Measurements from ENCODE around the gene RBPMS2. TPM values are rescaled to one million over a fixed set of nuclear protein-coding genes. Genes with fewer than 3 reads are reported as not detected.
A peak's percentile ranks its signal among the peaks of the same experiment; 100 is the strongest.
"Not testable (repeated sequence)": the region's sequence is repeated elsewhere in the genome, so short reads cannot be mapped to it uniquely, and the experiment has no call there.

RBPMS2 gene
- 10 to 100 TPM in 1 of 2 donors, 1 to 10 TPM in 1; 2.3 to 14.0 TPM for total RNA-seq

DNA sequence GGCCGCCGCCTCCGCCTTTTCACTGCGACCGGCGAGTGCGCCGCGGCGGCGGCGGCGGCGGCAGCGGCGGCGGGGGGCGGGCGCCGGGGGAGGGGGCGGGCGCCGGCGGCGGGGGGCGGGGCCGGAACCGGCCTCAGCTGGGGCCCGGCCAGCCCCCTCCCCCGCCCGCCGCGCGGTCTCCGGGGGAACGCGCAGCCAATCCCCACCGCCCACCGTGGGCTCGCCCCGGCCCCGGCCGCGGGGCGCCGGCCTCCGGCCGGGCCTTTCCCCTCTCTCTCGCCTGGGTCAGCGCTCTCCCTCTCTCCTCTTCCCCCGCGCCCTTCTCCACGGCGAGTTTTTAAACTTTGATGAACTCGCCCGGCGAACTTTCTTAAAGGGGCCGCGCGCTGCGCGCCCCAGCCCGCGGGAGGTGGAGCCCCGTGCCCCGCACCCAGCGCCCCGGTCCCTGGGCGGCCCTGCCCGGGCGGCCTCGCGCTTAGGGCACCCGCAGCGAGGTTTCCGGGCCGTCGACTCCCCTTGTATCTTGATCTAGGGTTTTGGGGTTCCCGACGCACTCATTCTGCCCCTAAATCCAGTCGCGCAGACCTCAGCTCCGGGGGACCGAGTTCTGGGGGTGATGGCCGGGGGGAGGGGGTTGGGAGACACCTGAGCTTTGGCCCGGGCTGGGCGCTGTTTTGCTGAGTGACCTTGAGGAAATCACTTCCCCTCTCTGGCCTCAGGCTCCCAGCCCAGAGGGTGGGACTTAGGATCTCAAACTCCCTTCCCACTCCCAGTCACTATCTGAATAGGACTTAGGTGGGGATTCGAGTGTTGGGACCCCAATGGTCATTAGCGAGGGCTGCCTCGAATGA, at the start of gene RBPMS2:
Gene RBPMS2 (minus strand): TSS at position 39 of the 851 bp plus-strand sequence. CDS start 270 bp downstream, outside the sequence.
- no peak for DNase-seq (ENCODE audit: low spot score)

DNA sequence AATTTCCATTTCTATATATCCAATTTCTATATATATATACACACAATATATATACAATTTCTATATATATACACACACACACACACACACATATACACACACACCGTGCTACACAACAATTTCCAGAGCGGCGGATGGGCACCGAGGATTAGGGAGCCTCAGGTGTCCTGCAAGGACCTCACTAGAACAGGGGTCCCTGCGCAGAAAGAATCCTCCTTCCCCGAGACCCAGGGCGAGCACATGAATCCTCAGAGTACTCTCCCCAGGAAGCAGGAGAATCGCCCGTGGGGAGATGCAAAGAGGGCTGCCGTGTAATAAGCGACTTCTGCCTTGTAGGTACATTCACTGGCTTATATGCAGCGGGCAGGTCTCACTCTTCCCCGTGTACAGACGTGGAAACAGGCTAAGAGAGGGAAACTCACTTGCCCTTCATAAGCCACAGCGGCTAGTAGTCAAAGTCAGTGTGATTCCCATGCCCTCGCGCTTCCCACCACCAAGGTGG, 49.6 kb upstream of the RBPMS2 start:
- H3K36me3 ChIP-seq, result no peaks in the 10 kb centered on the region
- intact Hi-C loops (cut with DNase I), result no loop called here
- H3K27ac ChIP-seq, result no peak overlapping the region
- no peaks in the 10 kb centered on the region for H3K27me3 ChIP-seq (replicated peaks; ENCODE audit: insufficient read depth)
- no peak for DNase-seq (ENCODE audit: low spot score)
- no peaks in the 10 kb centered on the region for H3K9me3 ChIP-seq
- peak overlapping the region; percentile 4 to 34 for H3K4me3 ChIP-seq
- TF ChIP-seq POLR2AphosphoS5 (IDR thresholded peaks at IDR 0.05), result no peak
- TF ChIP-seq, protein P1, sequence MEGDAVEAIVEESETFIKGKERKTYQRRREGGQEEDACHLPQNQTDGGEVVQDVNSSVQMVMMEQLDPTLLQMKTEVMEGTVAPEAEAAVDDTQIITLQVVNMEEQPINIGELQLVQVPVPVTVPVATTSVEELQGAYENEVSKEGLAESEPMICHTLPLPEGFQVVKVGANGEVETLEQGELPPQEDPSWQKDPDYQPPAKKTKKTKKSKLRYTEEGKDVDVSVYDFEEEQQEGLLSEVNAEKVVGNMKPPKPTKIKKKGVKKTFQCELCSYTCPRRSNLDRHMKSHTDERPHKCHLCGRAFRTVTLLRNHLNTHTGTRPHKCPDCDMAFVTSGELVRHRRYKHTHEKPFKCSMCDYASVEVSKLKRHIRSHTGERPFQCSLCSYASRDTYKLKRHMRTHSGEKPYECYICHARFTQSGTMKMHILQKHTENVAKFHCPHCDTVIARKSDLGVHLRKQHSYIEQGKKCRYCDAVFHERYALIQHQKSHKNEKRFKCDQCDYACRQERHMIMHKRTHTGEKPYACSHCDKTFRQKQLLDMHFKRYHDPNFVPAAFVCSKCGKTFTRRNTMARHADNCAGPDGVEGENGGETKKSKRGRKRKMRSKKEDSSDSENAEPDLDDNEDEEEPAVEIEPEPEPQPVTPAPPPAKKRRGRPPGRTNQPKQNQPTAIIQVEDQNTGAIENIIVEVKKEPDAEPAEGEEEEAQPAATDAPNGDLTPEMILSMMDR (IDR thresholded peaks at IDR 0.05), result no peak
- no peak for TF ChIP-seq POLR2A (IDR thresholded peaks at IDR 0.05)
- 3% methylated on average over 17 of the region's 17 CpGs for WGBS
- H3K4me1 ChIP-seq (replicated peaks), result peaks cover 4% of the 10 kb centered on the region

More for the DNA sequence above, at the start of gene RBPMS2:
- Histone ChIP-seq H3K36me3 (no peaks in the 10 kb centered on the region), H3K4me1 (replicated peaks) (no peaks in the 10 kb centered on the region), H3K27ac (peak within 1 kb of the TSS; percentile 70 to 79), H3K4me3 (peak within 1 kb of the TSS; percentile 64 to 79), H3K9me3 (no peaks in the 10 kb centered on the region), H3K27me3 (replicated peaks; ENCODE audit: insufficient read depth) (no peaks in the 10 kb centered on the region)
- intact Hi-C loops (cut with DNase I), result loop anchor here (2.0 kb wide), 1 partner anchor 31 kb away; no protein-coding TSS in a partner anchor
- TF ChIP-seq POLR2AphosphoS5 (IDR thresholded peaks at IDR 0.05) (no peak), POLR2A (IDR thresholded peaks at IDR 0.05) (no peak)
- TF ChIP-seq, protein P1 (IDR thresholded peaks at IDR 0.05), result no peak
- under 1% methylated on average over 72 of the region's 90 CpGs for WGBS

DNA sequence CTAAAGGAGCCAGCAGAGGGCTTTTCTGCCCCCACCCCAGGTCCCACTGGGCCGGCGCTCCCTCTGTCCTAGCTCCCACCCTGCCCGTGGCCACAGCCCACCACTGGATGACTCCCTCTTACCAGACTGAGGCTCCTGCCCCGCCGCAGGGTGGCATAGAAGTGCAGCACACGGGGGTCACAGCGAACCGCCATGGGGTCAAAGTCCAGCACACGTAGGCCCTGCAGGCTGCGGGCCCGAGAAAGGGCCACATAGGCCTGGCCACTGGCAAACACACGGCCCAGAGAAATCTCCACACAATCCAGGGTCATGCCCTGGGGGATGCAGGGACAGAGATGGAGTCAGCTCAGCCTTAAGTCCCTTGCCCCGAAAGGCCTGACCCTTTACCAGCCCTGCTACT, 41.1 kb upstream of the RBPMS2 start:
- intact Hi-C loops (cut with DNase I), result no loop called here
- no peak for DNase-seq (ENCODE audit: low spot score)
- H3K4me3 ChIP-seq, result no peak overlapping the region
- 100% methylated on average over 7 of the region's 13 CpGs for WGBS
- H3K9me3 ChIP-seq, result no peaks in the 10 kb centered on the region
- no peak overlapping the region for H3K27ac ChIP-seq
- H3K4me1 ChIP-seq (replicated peaks), result no peaks in the 10 kb centered on the region
- no peaks in the 10 kb centered on the region for H3K27me3 ChIP-seq (replicated peaks; ENCODE audit: insufficient read depth)
- TF ChIP-seq, protein P1 (IDR thresholded peaks at IDR 0.05), result no peak
- TF ChIP-seq POLR2AphosphoS5 (IDR thresholded peaks at IDR 0.05) (no peak), POLR2A (IDR thresholded peaks at IDR 0.05) (no peak)
- H3K36me3 ChIP-seq, result no peaks in the 10 kb centered on the region

DNA sequence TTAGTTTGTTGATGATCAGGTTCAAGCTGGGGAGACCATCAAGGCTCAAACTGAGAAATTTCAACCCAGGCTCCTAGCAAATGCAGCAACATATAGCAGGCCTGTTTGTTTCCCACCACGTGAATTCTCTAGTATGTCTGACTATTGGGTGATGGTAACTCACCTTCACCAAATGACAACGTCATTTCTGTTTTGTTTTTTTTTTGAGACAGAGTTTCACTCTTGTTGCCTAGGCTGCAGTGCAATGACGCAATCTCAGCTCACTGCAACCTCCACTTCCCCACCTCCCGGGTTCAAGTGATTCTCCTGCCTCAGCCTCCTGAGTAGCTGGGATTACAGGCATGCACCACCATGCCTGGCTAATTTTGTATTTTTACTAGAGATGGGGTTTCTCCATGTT, 39.6 kb upstream of the RBPMS2 start:
- 87% methylated on average over 4 of the region's 4 CpGs for WGBS

DNA sequence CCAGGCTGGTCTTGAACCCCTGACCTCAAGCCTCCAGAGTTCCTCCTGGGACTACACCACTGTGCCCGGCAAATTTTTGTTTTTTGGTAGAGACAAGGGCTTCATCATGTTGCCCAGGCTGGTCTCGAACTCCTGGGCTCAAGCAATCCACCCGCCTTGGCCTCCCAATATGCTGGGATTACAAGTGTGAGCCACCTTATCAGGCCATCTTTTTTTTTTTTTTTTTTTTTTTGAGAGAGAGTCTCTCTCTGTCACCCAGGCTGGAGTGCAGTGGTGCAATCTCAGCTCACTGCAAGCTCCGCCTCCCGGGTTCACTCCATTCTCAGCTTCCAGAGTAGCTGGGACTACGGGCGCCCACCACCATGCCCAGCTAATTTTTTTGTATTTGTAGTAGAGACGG, 38.9 kb upstream of the RBPMS2 start:
- DNase-seq (ENCODE audit: low spot score); H3K9me3 ChIP-seq; H3K4me3 ChIP-seq; H3K4me1 ChIP-seq (replicated peaks); H3K27ac ChIP-seq; H3K36me3 ChIP-seq; H3K27me3 ChIP-seq (replicated peaks; ENCODE audit: insufficient read depth): not testable (repeated sequence)
- whole genome bisulfite sequencing, result 93% methylated on average over 8 of the region's 8 CpGs
- intact Hi-C loops (cut with DNase I), result loop anchor here (5.0 kb wide), 1 partner anchor 127 kb away; no protein-coding TSS in a partner anchor

More for the DNA sequence above, 39.6 kb upstream of the RBPMS2 start:
- not testable (repeated sequence) for DNase-seq (ENCODE audit: low spot score); H3K4me1 ChIP-seq (replicated peaks); H3K4me3 ChIP-seq; H3K27ac ChIP-seq; H3K36me3 ChIP-seq; H3K9me3 ChIP-seq; H3K27me3 ChIP-seq (replicated peaks; ENCODE audit: insufficient read depth)
- intact Hi-C loops (cut with DNase I), result loop anchor here (5.0 kb wide), 1 partner anchor 128 kb away; no protein-coding TSS in a partner anchor

Measured in prostate gland (tissue), 2 donors.